ENCODE data around the gene HYLS1.

DNA sequence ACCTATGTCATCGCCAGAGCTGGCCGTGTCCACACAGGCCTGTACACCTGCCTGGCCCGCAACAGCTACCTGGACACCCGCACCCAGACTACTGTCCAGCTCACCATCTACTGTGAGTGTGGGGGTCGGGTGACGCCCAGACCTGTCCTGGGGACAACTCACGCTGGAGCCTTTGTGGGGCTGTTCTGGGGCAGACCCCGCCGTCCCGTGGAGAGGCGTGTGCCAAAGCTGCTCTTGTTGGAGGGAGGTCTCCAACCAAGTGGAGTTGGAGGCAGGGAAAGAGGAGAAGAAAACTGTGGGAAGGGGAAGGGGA is 62.7 kb downstream of the HYLS1 start:
- TF ChIP-seq CTCF (IDR thresholded peaks at IDR 0.05; ENCODE audit: low read length) = no peak
- TF ChIP-seq EZH2phosphoT487 (IDR thresholded peaks at IDR 0.05; ENCODE audit: low read length) = no peak

Data from MM.1S (cell line).